K562 (cell line): ENCODE measurements around the gene ANGPTL7. TPM values are rescaled to one million over a fixed set of nuclear protein-coding genes. Genes with fewer than 3 reads are reported as not detected.
A peak's percentile ranks its signal among the peaks of the same experiment; 100 is the strongest.

ENCODE experiments used
- AFF4 ChIP-seq: sonication (generic); formaldehyde crosslinking; IDR thresholded peaks from 2 replicates; pipeline ENCODE4 v1.8.0; 2023; ENCODE audit warnings: mild to moderate bottlenecking, missing genetic modification reagents
- ARID1B ChIP-seq: fragments of 450-650 bp; IDR thresholded peaks from 2 replicates; pipeline ENCODE4 v1.6.1; 2016; ENCODE audit warnings: antibody characterized with exemption, mild to moderate bottlenecking, inconsistent platforms
- CAMTA2 ChIP-seq: fragments of 250-450 bp; sonication (Bioruptor Pico); conservative IDR thresholded peaks from 2 replicates; pipeline ENCODE4 v1.5.1; 2022
- CBFA2T2 ChIP-seq: fragments of 450-650 bp; conservative IDR thresholded peaks from 2 replicates; pipeline ENCODE4 v1.6.1; 2017; ENCODE audit warnings: mild to moderate bottlenecking
- CBFA2T3 ChIP-seq: fragments of 450-650 bp; IDR thresholded peaks from 2 replicates; pipeline ENCODE4 v1.6.1; 2017
- FOSL1 ChIP-seq: fragments of 200-800 bp; sonication (Bioruptor generic); conservative IDR thresholded peaks from 2 replicates; pipeline ENCODE4 v1.6.1; 2016; ENCODE audit warnings: missing genetic modification characterization, missing compliant biosample characterization
- HEY1 ChIP-seq: fragments of 250-450 bp; sonication (Bioruptor Pico); IDR thresholded peaks from 2 replicates; pipeline ENCODE4 v1.5.0; 2020; ENCODE audit warnings: mild to moderate bottlenecking, moderate library complexity, borderline replicate concordance
- HNRNPK ChIP-seq: fragments of 200-400 bp; formaldehyde crosslinking; IDR thresholded peaks from one replicate; pipeline ENCODE4 v1.6.1; 2018; ENCODE audit warnings: mild to moderate bottlenecking, low read depth, low read length; ENCODE audit not compliant: poor library complexity, severe bottlenecking
- JUND ChIP-seq, 2 experiments: IDR thresholded peaks; 2 replicates in 1 of 2; 3 replicates in 1 of 2; pipeline ENCODE4 v1.6.1; 2011; ENCODE audit warnings: borderline replicate concordance in 2 of 2, low read depth in 2 of 2, low read length in 2 of 2, improper control_type of control experiment in 1 of 2, missing biosample characterization in 1 of 2, missing genetic modification characterization in 1 of 2, missing genetic modification reagents in 1 of 2
- MBD2 ChIP-seq: sonication (generic); IDR thresholded peaks from 2 replicates; pipeline ENCODE4 v1.6.1; 2016; ENCODE audit warnings: low read depth, borderline replicate concordance
- PHF20 ChIP-seq: fragments of 450-650 bp; IDR thresholded peaks from 2 replicates; pipeline ENCODE4 v1.6.1; 2018; ENCODE audit not compliant: partially characterized antibody
- POLR2AphosphoS5 ChIP-seq: IDR thresholded peaks from 2 replicates; pipeline ENCODE4 v1.6.1; 2011; ENCODE audit warnings: mild to moderate bottlenecking, low read depth, low read length, moderate library complexity; ENCODE audit not compliant: control insufficient read depth, insufficient read depth
- SMARCE1 ChIP-seq: fragments of 450-650 bp; IDR thresholded peaks from 2 replicates; pipeline ENCODE4 v1.7.1; 2016; ENCODE audit warnings: mild to moderate bottlenecking
- TCF3 ChIP-seq: sonication (generic); formaldehyde crosslinking; IDR thresholded peaks from 2 replicates; pipeline ENCODE4 v1.4.0; 2020; ENCODE audit warnings: mild to moderate bottlenecking, missing genetic modification reagents
- THAP12 ChIP-seq: fragments of 250-450 bp; sonication (Bioruptor Pico); IDR thresholded peaks from 2 replicates; pipeline ENCODE4 v1.9.0; 2021; ENCODE audit warnings: mild to moderate bottlenecking, inconsistent platforms
- ZNF239 ChIP-seq: fragments of 250-450 bp; sonication (Bioruptor Pico); IDR thresholded peaks from 2 replicates; pipeline ENCODE4 v1.4.0; 2020; ENCODE audit warnings: mild to moderate bottlenecking
- polyA plus RNA-seq, 8 experiments: library from polyadenylated mRNA; depleted of rRNA in 4 of 8; stranded (reverse) in 5 of 8; unstranded in 3 of 8; fragments of >200 nt; fragmentation: Nextera tagmentation in 2 of 8; fragmentation: Illumina TruSeq in 1 of 8; extraction: Ambion mirVana in 2 of 8; extraction: Trizol in 1 of 8; gene quantifications; 2 replicates each; pipeline versions ENCODE4 v1.2.1 to v1.2.3, GENCODE V29; 2011 to 2014; ENCODE audit warnings: inconsistent platforms in 1 of 8, missing spikeins in 1 of 8
- total RNA-seq, 7 experiments: library from RNA; depleted of rRNA in 6 of 7; stranded (reverse); fragments of >200 nt in 6 of 7; fragmentation: Illumina TruSeq in 2 of 7; extraction: Trizol in 2 of 7; gene quantifications; 2 replicates each; pipeline versions ENCODE4 v1.2.1 to v1.2.3, GENCODE V29; 2011 to 2021; ENCODE audit warnings: low replicate concordance in 1 of 7

Gene ANGPTL7
- total and polyA plus RNA-seq, 9 of the 15 experiments (the other 6 are each of a cell fraction or from before 2014, with no cell fraction given): not detected

GRCh38 chr1:11227106-11228077, 38.2 kb downstream of the ANGPTL7 start (continued):
- TF ChIP-seq THAP12 (no peak), PHF20 (no peak), POLR2AphosphoS5 (no peak), JUND (IDR thresholded peaks at IDR 0.05; ENCODE audit: borderline replicate concordance, low read depth, low read length) (no peak), JUND (tag; IDR thresholded peaks at IDR 0.05; ENCODE audit: borderline replicate concordance, low read depth, low read length) (0 out of 3 replicates have a peak, but pooled peaks have one; percentile 16), AFF4 (CRISPR knock-in tag) (peak; percentile 25; the same call in 1 of the 2 replicates), ARID1B (peak; percentile 60), HNRNPK (no peak), TCF3 (peak; percentile 59; the same call in 1 of the 2 replicates), SMARCE1 (0 out of 2 replicates have a peak, but pooled peaks have one; percentile 16), CBFA2T2 (peak; percentile 18; the same call in 1 of the 2 replicates), FOSL1 (tag) (peak; percentile 51), MBD2 (no peak), HEY1 (CRISPR knock-in tag) (no peak), CBFA2T3 (peak; percentile 67), CAMTA2 (CRISPR knock-in tag) (no peak), ZNF239 (CRISPR knock-in tag) (no peak)
